WERI-Rb-1 (cell line): ENCODE data around the gene APH1B.

Experiments used
- DNase-seq: peaks from one replicate; pipeline ENCODE4 v3.0.0-alpha.2; 2020
- H3K27ac ChIP-seq: fragments of 250-450 bp; sonication (Bioruptor Pico); 2 replicates; pipeline ENCODE4 v1.5.1; 2020; ENCODE audit warnings: mild to moderate bottlenecking, moderate library complexity
- H3K27me3 ChIP-seq: fragments of 250-450 bp; sonication (Bioruptor Pico); 2 replicates; pipeline ENCODE4 v1.5.1; 2021; ENCODE audit warnings: mild to moderate bottlenecking, low read depth, moderate library complexity; ENCODE audit not compliant: insufficient read depth, severe bottlenecking
- H3K36me3 ChIP-seq: fragments of 250-450 bp; sonication (Bioruptor Pico); 2 replicates; pipeline ENCODE4 v1.5.1; 2020; ENCODE audit warnings: mild to moderate bottlenecking, moderate library complexity
- H3K4me3 ChIP-seq: 2 replicates; pipeline ENCODE4 v1.5.1; 2011; ENCODE audit warnings: low read depth, mild to moderate bottlenecking, control low read depth, low read length
- H3K9me3 ChIP-seq: fragments of 250-450 bp; sonication (Bioruptor Pico); 2 replicates; pipeline ENCODE4 v1.5.1; 2021; ENCODE audit warnings: mild to moderate bottlenecking, moderate library complexity; ENCODE audit not compliant: severe bottlenecking
- CTCF ChIP-seq: IDR thresholded peaks from 2 replicates; pipeline ENCODE4 v1.5.1; 2011; ENCODE audit warnings: low read depth, mild to moderate bottlenecking, control low read depth, inconsistent platforms, low read length

APH1B gene

GRCh38 chr15:63348392-63348791, 71.0 kb downstream of the APH1B start:
- no peaks in the 10 kb centered on the region for H3K36me3 ChIP-seq
- no peak for DNase-seq
- H3K27me3 ChIP-seq = no peaks in the 10 kb centered on the region
- H3K4me3 ChIP-seq = no peak overlapping the region
- no peak for TF ChIP-seq CTCF
- H3K9me3 ChIP-seq = no peaks in the 10 kb centered on the region
- H3K27ac ChIP-seq = no peak overlapping the region

GRCh38 chr15:63349156-63349555, 71.8 kb downstream of the APH1B start:
- H3K36me3 ChIP-seq = no peaks in the 10 kb centered on the region
- TF ChIP-seq CTCF = no peak
- no peak for DNase-seq
- no peak overlapping the region for H3K4me3 ChIP-seq
- H3K9me3 ChIP-seq = no peaks in the 10 kb centered on the region
- no peak overlapping the region for H3K27ac ChIP-seq
- no peaks in the 10 kb centered on the region for H3K27me3 ChIP-seq

- Histone ChIP-seq H3K27me3 (no peaks in the 10 kb centered on the region), H3K36me3 (no peaks in the 10 kb centered on the region), H3K27ac (no peak overlapping the region), H3K9me3 (no peaks in the 10 kb centered on the region), H3K4me3 (no peak overlapping the region)
- no peak for DNase-seq
- no peak for TF ChIP-seq CTCF
These were observed 72.2 kb downstream of the APH1B start for GRCh38 chr15:63349621-63350020.

DNA sequence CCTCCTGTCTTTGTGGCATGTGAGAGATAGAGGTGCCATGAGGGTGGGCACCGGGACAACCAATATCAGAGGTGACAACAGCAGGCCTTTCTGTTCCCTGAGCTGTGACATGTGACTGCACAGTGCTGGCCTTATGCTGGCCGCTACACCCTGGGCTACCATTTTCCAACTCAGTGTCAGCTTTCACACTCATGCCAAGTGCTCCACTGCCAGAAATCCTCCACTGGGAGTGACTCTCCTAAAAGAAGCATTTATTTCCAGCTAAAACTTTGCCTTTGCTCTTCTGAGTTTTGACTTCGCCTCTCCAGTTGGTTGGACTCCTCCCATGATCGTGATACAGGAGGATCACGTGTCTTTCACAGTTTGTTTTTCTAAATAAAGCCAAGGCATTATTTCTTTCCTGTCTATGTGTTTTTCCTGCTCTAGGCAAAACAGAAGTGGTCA, 72.8 kb downstream of the APH1B start:
- no peak for DNase-seq
- H3K27ac ChIP-seq = no peak overlapping the region
- no peak overlapping the region for H3K4me3 ChIP-seq
- no peak for TF ChIP-seq CTCF
- H3K27me3 ChIP-seq = no peaks in the 10 kb centered on the region
- H3K36me3 ChIP-seq = no peaks in the 10 kb centered on the region
- H3K9me3 ChIP-seq = no peaks in the 10 kb centered on the region

DNA sequence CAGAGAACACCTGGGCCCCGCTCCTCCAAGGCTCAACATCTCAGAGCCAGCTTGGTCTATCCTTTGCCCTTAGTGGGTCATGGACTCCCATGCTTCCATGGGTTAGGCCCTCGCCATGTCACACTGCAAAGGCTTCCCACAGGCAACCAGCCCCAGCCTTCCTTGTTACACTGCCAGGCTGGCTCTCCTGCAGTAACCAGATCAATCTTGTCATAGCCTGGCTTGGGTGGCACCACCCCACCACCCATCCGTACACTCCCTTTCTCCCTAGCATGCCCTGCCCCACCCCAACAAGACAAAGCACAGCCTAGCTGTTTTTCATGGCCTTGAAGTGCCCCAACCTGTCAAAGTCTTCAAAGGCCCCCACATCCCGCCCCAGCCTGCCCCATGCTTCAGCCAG, 73.8 kb downstream of the APH1B start:
- no peak for DNase-seq
- Histone ChIP-seq H3K27ac (no peak overlapping the region), H3K4me3 (no peak overlapping the region), H3K27me3 (no peaks in the 10 kb centered on the region), H3K9me3 (no peaks in the 10 kb centered on the region), H3K36me3 (no peaks in the 10 kb centered on the region)
- no peak for TF ChIP-seq CTCF

GRCh38 chr15:63352808-63353207, 75.4 kb downstream of the APH1B start:
- Histone ChIP-seq H3K4me3 (no peak overlapping the region), H3K27me3 (no peaks in the 10 kb centered on the region), H3K9me3 (no peaks in the 10 kb centered on the region), H3K27ac (no peak overlapping the region), H3K36me3 (no peaks in the 10 kb centered on the region)
- DNase-seq = no peak
- TF ChIP-seq CTCF = no peak
